Neural progenitor cell (in vitro differentiated cells): ENCODE measurements around the gene SLC35A2. TPM values are rescaled to one million over a fixed set of nuclear protein-coding genes. Genes with fewer than 3 reads are reported as not detected.
"Not testable (repeated sequence)": the region's sequence is repeated elsewhere in the genome, so short reads cannot be mapped to it uniquely, and the experiment has no call there.

Experiments used
- DNase-seq: peaks from one replicate; pipeline ENCODE4 v3.0.0-alpha.2; 2016; ENCODE audit warnings: low spot score
- H2AFZ ChIP-seq: fragments of 200-600 bp; sonication (generic); replicated peaks from 2 replicates; pipeline ENCODE4 v1.6.1; 2016; ENCODE audit warnings: antibody characterized with exemption
- H3F3A ChIP-seq: fragments of 200-600 bp; sonication (generic); 2 replicates; pipeline ENCODE4 v1.6.1; 2016; ENCODE audit warnings: antibody characterized with exemption, low read depth
- H3K27ac ChIP-seq: fragments of 200-600 bp; sonication (generic); 2 replicates; pipeline ENCODE4 v1.5.1; 2016; ENCODE audit warnings: mild to moderate bottlenecking
- H3K27me3 ChIP-seq: fragments of 200-600 bp; sonication (generic); 2 replicates; pipeline ENCODE4 v1.6.1; 2016; ENCODE audit warnings: mild to moderate bottlenecking, moderate library complexity
- H3K36me3 ChIP-seq: fragments of 200-600 bp; sonication (generic); 2 replicates; pipeline ENCODE4 v1.5.1; 2016
- H3K4me1 ChIP-seq: fragments of 200-600 bp; sonication (generic); 2 replicates; pipeline ENCODE4 v1.6.1; 2016; ENCODE audit warnings: mixed run types
- H3K4me2 ChIP-seq: fragments of 200-600 bp; sonication (generic); 2 replicates; pipeline ENCODE4 v1.6.1; 2016
- H3K4me3 ChIP-seq: fragments of 200-600 bp; sonication (generic); 2 replicates; pipeline ENCODE4 v1.5.1; 2016
- H3K79me2 ChIP-seq: fragments of 200-600 bp; sonication (generic); 2 replicates; pipeline ENCODE4 v1.6.1; 2016; ENCODE audit warnings: low read depth
- H3K9ac ChIP-seq: fragments of 200-600 bp; sonication (generic); 2 replicates; pipeline ENCODE4 v1.6.1; 2016
- H3K9me3 ChIP-seq: fragments of 200-600 bp; sonication (generic); 2 replicates; pipeline ENCODE4 v1.5.1; 2016; ENCODE audit warnings: low read depth
- H4K20me1 ChIP-seq: fragments of 200-600 bp; sonication (generic); 2 replicates; pipeline ENCODE4 v1.6.1; 2016; ENCODE audit warnings: low read depth
- H3K27ac Mint-ChIP-seq: 3 replicates; pipeline ENCODE4 v1.8.0; 2021; ENCODE audit warnings: mixed read lengths
- H3K27me3 Mint-ChIP-seq: 2 replicates; pipeline ENCODE4 v1.8.0; 2022; ENCODE audit warnings: low read depth, mild to moderate bottlenecking, inconsistent platforms, moderate library complexity, mixed read lengths; ENCODE audit not compliant: insufficient read depth
- H3K36me3 Mint-ChIP-seq: 3 replicates; pipeline ENCODE4 v1.8.0; 2021; ENCODE audit warnings: mixed read lengths
- H3K4me1 Mint-ChIP-seq: 3 replicates; pipeline ENCODE4 v1.8.0; 2021; ENCODE audit warnings: mixed read lengths
- H3K4me3 Mint-ChIP-seq: 3 replicates; pipeline ENCODE4 v1.8.0; 2021; ENCODE audit warnings: mild to moderate bottlenecking, moderate library complexity, mixed read lengths
- H3K9me3 Mint-ChIP-seq: 3 replicates; pipeline ENCODE4 v1.8.0; 2020; ENCODE audit warnings: mixed read lengths
- EZH2 ChIP-seq: fragments of 200-600 bp; sonication (generic); IDR thresholded peaks from 2 replicates; pipeline ENCODE4 v1.6.1; 2017; ENCODE audit warnings: antibody characterized with exemption, mild to moderate bottlenecking, moderate library complexity
- EZH2phosphoT487 ChIP-seq: fragments of 200-600 bp; sonication (generic); IDR thresholded peaks from 2 replicates; pipeline ENCODE4 v1.6.1; 2017; ENCODE audit warnings: antibody characterized with exemption
- small RNA-seq: library from RNA; depleted of rRNA; stranded (forward); fragments of <200 nt; gene quantifications from one replicate; pipeline ENCODE3, GENCODE V24; 2015
- total RNA-seq: library from RNA; depleted of rRNA; stranded (reverse); fragments of >200 nt; gene quantifications from 2 replicates; pipeline ENCODE4 v1.2.3, GENCODE V29; 2015; ENCODE audit warnings: low replicate concordance
- TF ChIP-seq, protein P1 (sequence below): fragments of 200-600 bp; sonication (generic); IDR thresholded peaks from 2 replicates; pipeline ENCODE4 v1.5.1; 2017; ENCODE audit warnings: antibody characterized with exemption, mild to moderate bottlenecking

SLC35A2 gene
- total RNA-seq, 1 donor from 2014 or later: 8.6 TPM

- no peaks in the 10 kb centered on the region for H3K36me3 Mint-ChIP-seq
- Histone ChIP-seq H4K20me1 (no peaks in the 10 kb centered on the region), H3K9ac (no peak overlapping the region), H3K9me3 (no peaks in the 10 kb centered on the region), H3K4me3 (no peak overlapping the region), H3K4me2 (no peak overlapping the region), H3K36me3 (no peaks in the 10 kb centered on the region), H2AFZ (no peak overlapping the region), H3K79me2 (no peaks in the 10 kb centered on the region), H3F3A (no peaks in the 10 kb centered on the region), H3K27me3 (no peaks in the 10 kb centered on the region), H3K4me1 (no peaks in the 10 kb centered on the region), H3K27ac (no peak overlapping the region)
- H3K4me1 Mint-ChIP-seq: no peaks in the 10 kb centered on the region
- H3K27me3 Mint-ChIP-seq: peaks cover 2% of the 10 kb centered on the region
- peak; percentile 15 for DNase-seq
- TF ChIP-seq EZH2: no peak
- TF ChIP-seq, protein P1, sequence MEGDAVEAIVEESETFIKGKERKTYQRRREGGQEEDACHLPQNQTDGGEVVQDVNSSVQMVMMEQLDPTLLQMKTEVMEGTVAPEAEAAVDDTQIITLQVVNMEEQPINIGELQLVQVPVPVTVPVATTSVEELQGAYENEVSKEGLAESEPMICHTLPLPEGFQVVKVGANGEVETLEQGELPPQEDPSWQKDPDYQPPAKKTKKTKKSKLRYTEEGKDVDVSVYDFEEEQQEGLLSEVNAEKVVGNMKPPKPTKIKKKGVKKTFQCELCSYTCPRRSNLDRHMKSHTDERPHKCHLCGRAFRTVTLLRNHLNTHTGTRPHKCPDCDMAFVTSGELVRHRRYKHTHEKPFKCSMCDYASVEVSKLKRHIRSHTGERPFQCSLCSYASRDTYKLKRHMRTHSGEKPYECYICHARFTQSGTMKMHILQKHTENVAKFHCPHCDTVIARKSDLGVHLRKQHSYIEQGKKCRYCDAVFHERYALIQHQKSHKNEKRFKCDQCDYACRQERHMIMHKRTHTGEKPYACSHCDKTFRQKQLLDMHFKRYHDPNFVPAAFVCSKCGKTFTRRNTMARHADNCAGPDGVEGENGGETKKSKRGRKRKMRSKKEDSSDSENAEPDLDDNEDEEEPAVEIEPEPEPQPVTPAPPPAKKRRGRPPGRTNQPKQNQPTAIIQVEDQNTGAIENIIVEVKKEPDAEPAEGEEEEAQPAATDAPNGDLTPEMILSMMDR: peak; percentile 14
- TF ChIP-seq EZH2phosphoT487: no peak
- H3K27ac Mint-ChIP-seq: no peak overlapping the region
- no peak overlapping the region for H3K4me3 Mint-ChIP-seq
- peaks cover 16% of the 10 kb centered on the region for H3K9me3 Mint-ChIP-seq
Observed at GRCh38 chrX:48854898-48855297, 56.5 kb downstream of the SLC35A2 start.

GRCh38 chrX:48854121-48854804 is 57.2 kb downstream of the SLC35A2 start:
- H3K4me1 Mint-ChIP-seq, H3K27ac Mint-ChIP-seq, H3K4me3 ChIP-seq, DNase-seq, H3K4me1 ChIP-seq, H3K36me3 Mint-ChIP-seq, H3K27ac ChIP-seq, H3K9me3 ChIP-seq, H3F3A ChIP-seq, H3K36me3 ChIP-seq, H4K20me1 ChIP-seq, H3K27me3 ChIP-seq, H2AFZ ChIP-seq, H3K79me2 ChIP-seq, H3K4me2 ChIP-seq, H3K9ac ChIP-seq, H3K4me3 Mint-ChIP-seq, H3K27me3 Mint-ChIP-seq: not testable (repeated sequence)
- H3K9me3 Mint-ChIP-seq: peaks cover 18% of the 10 kb centered on the region

GRCh38 chrX:48853494-48853893 is 58.0 kb downstream of the SLC35A2 start:
- not testable (repeated sequence) for H3K4me1 ChIP-seq, H2AFZ ChIP-seq, H3K27me3 ChIP-seq, H3K36me3 ChIP-seq, H3K27ac ChIP-seq, H3K4me2 ChIP-seq, H3K9ac ChIP-seq, H3K4me3 ChIP-seq, H3K27ac Mint-ChIP-seq, H3K9me3 ChIP-seq, H3K36me3 Mint-ChIP-seq, H3F3A ChIP-seq, H3K4me3 Mint-ChIP-seq, DNase-seq, H3K4me1 Mint-ChIP-seq, H3K27me3 Mint-ChIP-seq, H3K79me2 ChIP-seq, H4K20me1 ChIP-seq
- H3K9me3 Mint-ChIP-seq: peaks cover 18% of the 10 kb centered on the region

Small RNAs within 50 kb of the gene (small RNA-seq; reads per million reads assigned to genes)
- not detected for gene RNU6-722P

Other genes with a start within 250 kb of the SLC35A2 start
- gene WAS, start 227.8 kb downstream of the SLC35A2 start, total RNA-seq: 0.37 TPM in 1 of 2 replicates, not detected in the other
- gene SUV39H1, start 214.9 kb downstream of the SLC35A2 start, total RNA-seq: 9.4 and 13.9 TPM in 2 replicates
- not detected in 2 replicates for gene GLOD5, start 149.9 kb downstream of the SLC35A2 start, total RNA-seq
- gene GATA1, start 125.1 kb downstream of the SLC35A2 start, total RNA-seq: not detected in 2 replicates
- gene HDAC6, start 109.6 kb downstream of the SLC35A2 start, total RNA-seq: 127 and 135 TPM in 2 replicates
- 0.50 TPM in 1 of 2 replicates, not detected in the other for gene ERAS, start 85.1 kb downstream of the SLC35A2 start, total RNA-seq
- gene PCSK1N, start 76.0 kb downstream of the SLC35A2 start, total RNA-seq: 2.4 TPM in 1 of 2 replicates, not detected in the other
- 48.7 and 105 TPM in 2 replicates for gene TIMM17B, start 13.9 kb downstream of the SLC35A2 start, total RNA-seq
- 26.9 and 49.7 TPM in 2 replicates for gene PQBP1, start 13.7 kb downstream of the SLC35A2 start, total RNA-seq
- gene PIM2, start 7.4 kb upstream of the SLC35A2 start, total RNA-seq: 14.7 and 16.6 TPM in 2 replicates
- gene OTUD5, start 46.0 kb upstream of the SLC35A2 start, total RNA-seq: 38.6 and 46.3 TPM in 2 replicates
- gene KCND1, start 60.2 kb upstream of the SLC35A2 start, total RNA-seq: 0.39 and 1.4 TPM in 2 replicates
- gene GRIPAP1, start 90.6 kb upstream of the SLC35A2 start, total RNA-seq: 30.1 and 38.9 TPM in 2 replicates
- gene TFE3, start 131.7 kb upstream of the SLC35A2 start, total RNA-seq: 7.9 and 25.6 TPM in 2 replicates
- 1.1 and 3.1 TPM in 2 replicates for gene CCDC120, start 147.4 kb upstream of the SLC35A2 start, total RNA-seq
- gene PRAF2, start 162.4 kb upstream of the SLC35A2 start, total RNA-seq: 0.30 and 11.0 TPM in 2 replicates
- 19.7 and 22.2 TPM in 2 replicates for gene WDR45, start 168.2 kb upstream of the SLC35A2 start, total RNA-seq
- gene GPKOW, start 212.1 kb upstream of the SLC35A2 start, total RNA-seq: 11.2 and 20.6 TPM in 2 replicates